GM19467 (cell line): ENCODE data around the gene DSCAML1.
"Not testable (repeated sequence)": the region's sequence is repeated elsewhere in the genome, so short reads cannot be mapped to it uniquely, and the experiment has no call there.

Source experiments
- ATAC-seq: cut with Tn5 transposase; IDR thresholded peaks from one replicate; pipeline ENCODE4 v1.9.1; 2021; ENCODE audit warnings: mild to moderate bottlenecking, moderate library complexity; ENCODE audit not compliant: unreplicated experiment

DSCAML1 gene

GRCh38 chr11:117461396-117462182, 335.4 kb downstream of the DSCAML1 start:
- ATAC-seq, result no peak

GRCh38 chr11:117459979-117460300, 337.1 kb downstream of the DSCAML1 start:
- no peak for ATAC-seq

- no peak for ATAC-seq
Measured at GRCh38 chr11:117459123-117459978, 337.7 kb downstream of the DSCAML1 start.

GRCh38 chr11:117458275-117459122, 338.5 kb downstream of the DSCAML1 start:
- no peak for ATAC-seq

GRCh38 chr11:117457835-117458234, 339.2 kb downstream of the DSCAML1 start:
- ATAC-seq, result no peak

- no peak for ATAC-seq
Measured at GRCh38 chr11:117457031-117457785, 339.8 kb downstream of the DSCAML1 start.

- ATAC-seq, result not testable (repeated sequence)
Measured at GRCh38 chr11:117456721-117457029, 340.3 kb downstream of the DSCAML1 start.

- no peak for ATAC-seq
Measured at GRCh38 chr11:117456027-117456720, 340.8 kb downstream of the DSCAML1 start.

GRCh38 chr11:117454564-117454917, 342.5 kb downstream of the DSCAML1 start:
- ATAC-seq, result no peak

- no peak for ATAC-seq
Measured at GRCh38 chr11:117453886-117454563, 343.0 kb downstream of the DSCAML1 start.

GRCh38 chr11:117449111-117449693, 347.8 kb downstream of the DSCAML1 start:
- no peak for ATAC-seq

- ATAC-seq, result no peak
Measured at GRCh38 chr11:117444711-117445658, 352.0 kb downstream of the DSCAML1 start.

GRCh38 chr11:117444256-117444655, 352.8 kb downstream of the DSCAML1 start:
- no peak for ATAC-seq

- no peak for ATAC-seq
Measured at GRCh38 chr11:117443266-117444186, 353.5 kb downstream of the DSCAML1 start.

- ATAC-seq, result no peak
Measured at GRCh38 chr11:117442869-117443239, 354.2 kb downstream of the DSCAML1 start.

- no peak for ATAC-seq
Measured at GRCh38 chr11:117442049-117442868, 354.8 kb downstream of the DSCAML1 start.
